DND-41 (cell line): ENCODE measurements around the gene MGME1.

ENCODE experiments used
- CTCF ChIP-seq: IDR thresholded peaks from 2 replicates; pipeline ENCODE4 v1.5.1; 2012; ENCODE audit warnings: borderline replicate concordance, low read length, moderate library complexity, mild to moderate bottlenecking; ENCODE audit not compliant: poor library complexity, severe bottlenecking; ENCODE audit errors: extremely low read depth
- EZH2 ChIP-seq: IDR thresholded peaks from 3 replicates; pipeline ENCODE4 v1.6.1; 2012; ENCODE audit warnings: borderline replicate concordance, low read depth, mild to moderate bottlenecking, moderate library complexity, low read length, inconsistent platforms; ENCODE audit not compliant: severe bottlenecking

GRCh38 chr20:17939622-17940223 lies 29.1 kb upstream of the MGME1 start:
- TF ChIP-seq CTCF (no peak), EZH2 (no peak)
